NT2/D1 (cell line): Measurements from ENCODE around the gene MYL4.

Experiments
- YY1 ChIP-seq: IDR thresholded peaks from 2 replicates; pipeline ENCODE4 v1.6.1; 2011; ENCODE audit not compliant: insufficient read length, insufficient read depth
- ZNF274 ChIP-seq: IDR thresholded peaks from 2 replicates; pipeline ENCODE4 v1.6.1; 2011; ENCODE audit warnings: mild to moderate bottlenecking, low read depth, low read length

DNA sequence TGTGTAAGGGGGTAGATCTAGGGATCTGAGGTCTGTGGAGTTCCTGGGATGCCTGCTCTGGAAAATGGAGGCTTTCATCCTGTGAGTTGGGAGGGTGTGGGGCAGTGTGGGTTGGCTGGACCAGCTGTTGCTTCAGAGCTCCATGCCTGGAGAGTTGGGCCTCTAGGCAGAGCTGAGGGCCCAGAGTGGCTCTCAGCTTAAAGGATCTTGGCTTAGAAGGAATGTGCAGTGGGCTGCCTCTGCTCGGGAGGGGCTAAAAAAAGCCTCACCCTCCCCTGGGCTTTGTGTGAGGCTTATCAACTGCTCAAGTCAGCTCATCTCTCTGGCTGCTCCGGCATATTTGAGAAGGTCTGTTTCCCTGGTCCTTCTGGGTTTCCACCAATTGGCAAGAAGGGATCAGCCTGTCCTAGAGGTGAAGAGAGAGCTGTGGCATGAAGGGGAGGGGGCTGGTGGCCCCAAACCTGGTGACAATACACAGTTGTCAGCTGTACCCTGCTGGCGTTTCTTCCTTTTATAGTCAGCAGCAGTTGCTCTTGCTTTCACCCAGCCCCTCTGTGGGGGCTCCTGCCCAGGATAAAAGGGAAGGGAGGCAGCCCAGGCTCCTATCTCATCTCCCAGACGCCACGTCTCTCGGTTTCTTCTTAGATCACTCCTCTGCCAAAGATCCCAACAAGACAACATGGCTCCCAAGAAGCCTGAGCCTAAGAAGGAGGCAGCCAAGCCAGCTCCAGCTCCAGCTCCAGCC lies at the start of gene MYL4:
- no peak for TF ChIP-seq YY1
- no peak for TF ChIP-seq ZNF274
